ENCODE results near the gene TRIM65.

- TF ChIP-seq CTCF (IDR thresholded peaks at IDR 0.05; ENCODE audit: poor library complexity) (no peak), EZH2 (IDR thresholded peaks at IDR 0.05; ENCODE audit: borderline replicate concordance) (no peak), EZH2phosphoT487 (IDR thresholded peaks at IDR 0.05; ENCODE audit: low read depth, severe bottlenecking, unreplicated experiment) (no peak)
Measured at GRCh38 chr17:75914643-75915267, 18.0 kb upstream of the TRIM65 start.

Data from hepatocyte (in vitro differentiated cells).